Erythroblast (primary cell): Measurements from ENCODE around the gene PTPRR.

ENCODE experiments used
- GATA1 ChIP-seq: IDR thresholded peaks from 2 replicates; pipeline ENCODE4 v1.6.1; 2011; ENCODE audit warnings: low read depth, mild to moderate bottlenecking, control low read depth, low read length, moderate library complexity
- POLR2A ChIP-seq: IDR thresholded peaks from 2 replicates; pipeline ENCODE4 v1.6.1; 2011; ENCODE audit warnings: mild to moderate bottlenecking, low read length

- TF ChIP-seq POLR2A (no peak), GATA1 (no peak)
Observed at GRCh38 chr12:70829070-70829469, 91.5 kb downstream of the PTPRR start.
